Transverse colon (tissue), 4 donors: ENCODE data around the gene TENM4.

Source experiments
- CTCF ChIP-seq, 5 experiments: fragments of 200-600 bp in 3 of 5; fragments of 450-650 bp in 2 of 5; sonication (generic) in 3 of 5; IDR thresholded peaks; 1 replicate in 2 of 5; 2 replicates in 3 of 5; pipeline ENCODE4 v1.5.1; 2016 to 2017; ENCODE audit warnings: antibody characterized with exemption in 5 of 5, inconsistent platforms in 3 of 5, mild to moderate bottlenecking in 2 of 5, moderate library complexity in 1 of 5
- EP300 ChIP-seq: sonication (generic); formaldehyde crosslinking; IDR thresholded peaks from one replicate; pipeline ENCODE4 v1.6.1; 2017; ENCODE audit warnings: antibody characterized with exemption, low read depth
- POLR2A ChIP-seq: fragments of 450-650 bp; IDR thresholded peaks from one replicate; pipeline ENCODE4 v1.6.1; 2016; ENCODE audit warnings: antibody characterized with exemption, mild to moderate bottlenecking, moderate library complexity
- POLR2AphosphoS5 ChIP-seq, 3 donors: sonication (generic); formaldehyde crosslinking; IDR thresholded peaks; one replicate each; pipeline ENCODE4 v1.6.1; 2016; ENCODE audit warnings: antibody characterized with exemption in 3 of 3

GRCh38 chr11:79060081-79060953 lies 380.5 kb downstream of the TENM4 start:
- TF ChIP-seq CTCF (IDR thresholded peaks at IDR 0.05): no peak
- no peak for TF ChIP-seq EP300
- no peak for TF ChIP-seq POLR2AphosphoS5 (IDR thresholded peaks at IDR 0.05)
- TF ChIP-seq POLR2A: no peak
